ENCODE results near the gene HUS1B. TPM values are rescaled to one million over a fixed set of nuclear protein-coding genes. Genes with fewer than 3 reads are reported as not detected.

HUS1B gene
- total RNA-seq, 1 experiment from 2014 or later: 1.1 TPM

DNA sequence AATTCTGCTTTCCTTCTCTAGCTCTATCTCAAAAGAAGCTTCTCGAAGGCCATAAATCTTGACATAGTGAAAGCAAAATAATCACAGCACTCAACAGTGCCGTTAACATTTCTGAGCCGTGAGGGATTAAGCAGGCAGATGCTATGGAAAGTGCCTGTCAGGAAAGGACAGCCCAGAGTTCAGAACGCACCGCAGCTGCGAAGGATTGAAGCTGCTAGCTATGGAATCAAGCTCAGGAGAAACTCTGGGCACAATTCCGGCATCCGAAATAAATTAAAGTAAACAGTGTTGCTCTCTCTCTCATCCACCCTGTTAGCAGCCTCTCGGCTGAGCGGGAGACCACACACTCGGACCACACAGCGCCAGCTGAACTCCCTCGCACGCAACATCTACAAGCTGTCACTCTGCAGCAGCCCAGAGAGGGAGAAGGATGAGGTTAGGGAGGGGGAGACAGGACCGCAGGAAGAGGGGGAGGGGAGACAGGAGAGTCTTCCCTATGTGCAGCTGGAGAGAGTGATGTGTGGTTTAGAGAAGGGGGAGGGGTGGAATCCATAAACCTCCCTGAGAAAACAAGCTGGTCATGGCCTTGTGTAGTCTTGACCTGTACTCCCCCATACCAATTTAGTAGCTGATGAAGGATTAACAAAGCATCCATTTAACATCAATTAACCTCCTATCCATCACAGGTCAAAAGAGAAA, 27.0 kb upstream of the HUS1B start (continued):
- TF ChIP-seq, protein P1, sequence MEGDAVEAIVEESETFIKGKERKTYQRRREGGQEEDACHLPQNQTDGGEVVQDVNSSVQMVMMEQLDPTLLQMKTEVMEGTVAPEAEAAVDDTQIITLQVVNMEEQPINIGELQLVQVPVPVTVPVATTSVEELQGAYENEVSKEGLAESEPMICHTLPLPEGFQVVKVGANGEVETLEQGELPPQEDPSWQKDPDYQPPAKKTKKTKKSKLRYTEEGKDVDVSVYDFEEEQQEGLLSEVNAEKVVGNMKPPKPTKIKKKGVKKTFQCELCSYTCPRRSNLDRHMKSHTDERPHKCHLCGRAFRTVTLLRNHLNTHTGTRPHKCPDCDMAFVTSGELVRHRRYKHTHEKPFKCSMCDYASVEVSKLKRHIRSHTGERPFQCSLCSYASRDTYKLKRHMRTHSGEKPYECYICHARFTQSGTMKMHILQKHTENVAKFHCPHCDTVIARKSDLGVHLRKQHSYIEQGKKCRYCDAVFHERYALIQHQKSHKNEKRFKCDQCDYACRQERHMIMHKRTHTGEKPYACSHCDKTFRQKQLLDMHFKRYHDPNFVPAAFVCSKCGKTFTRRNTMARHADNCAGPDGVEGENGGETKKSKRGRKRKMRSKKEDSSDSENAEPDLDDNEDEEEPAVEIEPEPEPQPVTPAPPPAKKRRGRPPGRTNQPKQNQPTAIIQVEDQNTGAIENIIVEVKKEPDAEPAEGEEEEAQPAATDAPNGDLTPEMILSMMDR (IDR thresholded peaks at IDR 0.05): no peak
- TF ChIP-seq TEAD1 (CRISPR knock-in tag; IDR thresholded peaks at IDR 0.05): 0 out of 2 replicates have a peak, but pooled peaks have one; percentile 70
- no peak for TF ChIP-seq IRF2 (CRISPR knock-in tag; IDR thresholded peaks at IDR 0.05; ENCODE audit: borderline replicate concordance, low read depth)
- TF ChIP-seq HMGA2 (CRISPR knock-in tag; IDR thresholded peaks at IDR 0.05): no peak
- TF ChIP-seq, protein P2, sequence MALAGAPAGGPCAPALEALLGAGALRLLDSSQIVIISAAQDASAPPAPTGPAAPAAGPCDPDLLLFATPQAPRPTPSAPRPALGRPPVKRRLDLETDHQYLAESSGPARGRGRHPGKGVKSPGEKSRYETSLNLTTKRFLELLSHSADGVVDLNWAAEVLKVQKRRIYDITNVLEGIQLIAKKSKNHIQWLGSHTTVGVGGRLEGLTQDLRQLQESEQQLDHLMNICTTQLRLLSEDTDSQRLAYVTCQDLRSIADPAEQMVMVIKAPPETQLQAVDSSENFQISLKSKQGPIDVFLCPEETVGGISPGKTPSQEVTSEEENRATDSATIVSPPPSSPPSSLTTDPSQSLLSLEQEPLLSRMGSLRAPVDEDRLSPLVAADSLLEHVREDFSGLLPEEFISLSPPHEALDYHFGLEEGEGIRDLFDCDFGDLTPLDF (CRISPR knock-in tag; IDR thresholded peaks at IDR 0.05): no peak
- no peak for TF ChIP-seq GTF2I (CRISPR knock-in tag; conservative IDR thresholded peaks at IDR 0.05)
- TF ChIP-seq NR2C2 (CRISPR knock-in tag; IDR thresholded peaks at IDR 0.05): no peak
- TF ChIP-seq, protein P3, sequence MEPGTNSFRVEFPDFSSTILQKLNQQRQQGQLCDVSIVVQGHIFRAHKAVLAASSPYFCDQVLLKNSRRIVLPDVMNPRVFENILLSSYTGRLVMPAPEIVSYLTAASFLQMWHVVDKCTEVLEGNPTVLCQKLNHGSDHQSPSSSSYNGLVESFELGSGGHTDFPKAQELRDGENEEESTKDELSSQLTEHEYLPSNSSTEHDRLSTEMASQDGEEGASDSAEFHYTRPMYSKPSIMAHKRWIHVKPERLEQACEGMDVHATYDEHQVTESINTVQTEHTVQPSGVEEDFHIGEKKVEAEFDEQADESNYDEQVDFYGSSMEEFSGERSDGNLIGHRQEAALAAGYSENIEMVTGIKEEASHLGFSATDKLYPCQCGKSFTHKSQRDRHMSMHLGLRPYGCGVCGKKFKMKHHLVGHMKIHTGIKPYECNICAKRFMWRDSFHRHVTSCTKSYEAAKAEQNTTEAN (CRISPR knock-in tag; IDR thresholded peaks at IDR 0.05): no peak
- no peak for TF ChIP-seq RORB (CRISPR knock-in tag; IDR thresholded peaks at IDR 0.05)
- peak; percentile 50; the same call in 1 of the 2 replicates for TF ChIP-seq FOXP1 (CRISPR knock-in tag; IDR thresholded peaks at IDR 0.05; ENCODE audit: borderline replicate concordance)
- no peak for TF ChIP-seq ZNF232 (CRISPR knock-in tag; IDR thresholded peaks at IDR 0.05)
- no peak for TF ChIP-seq ELF4 (CRISPR knock-in tag; IDR thresholded peaks at IDR 0.05; ENCODE audit: low read depth)
- TF ChIP-seq ETV6 (CRISPR knock-in tag; IDR thresholded peaks at IDR 0.05): peak; percentile 76
- TF ChIP-seq ZBTB21 (CRISPR knock-in tag; IDR thresholded peaks at IDR 0.05; ENCODE audit: borderline replicate concordance): no peak
- TF ChIP-seq, protein P4, sequence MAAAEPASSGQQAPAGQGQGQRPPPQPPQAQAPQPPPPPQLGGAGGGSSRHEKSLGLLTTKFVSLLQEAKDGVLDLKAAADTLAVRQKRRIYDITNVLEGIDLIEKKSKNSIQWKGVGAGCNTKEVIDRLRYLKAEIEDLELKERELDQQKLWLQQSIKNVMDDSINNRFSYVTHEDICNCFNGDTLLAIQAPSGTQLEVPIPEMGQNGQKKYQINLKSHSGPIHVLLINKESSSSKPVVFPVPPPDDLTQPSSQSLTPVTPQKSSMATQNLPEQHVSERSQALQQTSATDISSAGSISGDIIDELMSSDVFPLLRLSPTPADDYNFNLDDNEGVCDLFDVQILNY (CRISPR knock-in tag; IDR thresholded peaks at IDR 0.05): no peak
- TF ChIP-seq SMAD4 (CRISPR knock-in tag; IDR thresholded peaks at IDR 0.05): no peak
- no peak for TF ChIP-seq TEAD4 (CRISPR knock-in tag; IDR thresholded peaks at IDR 0.05)
- no peak for TF ChIP-seq ATF1 (CRISPR knock-in tag; IDR thresholded peaks at IDR 0.05)
- no peak for TF ChIP-seq OVOL2 (CRISPR knock-in tag; IDR thresholded peaks at IDR 0.05; ENCODE audit: borderline replicate concordance)
- TF ChIP-seq RELA (CRISPR knock-in tag; IDR thresholded peaks at IDR 0.05; ENCODE audit: borderline replicate concordance): no peak
- TF ChIP-seq, protein P5, sequence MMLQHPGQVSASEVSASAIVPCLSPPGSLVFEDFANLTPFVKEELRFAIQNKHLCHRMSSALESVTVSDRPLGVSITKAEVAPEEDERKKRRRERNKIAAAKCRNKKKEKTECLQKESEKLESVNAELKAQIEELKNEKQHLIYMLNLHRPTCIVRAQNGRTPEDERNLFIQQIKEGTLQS (CRISPR knock-in tag; conservative IDR thresholded peaks at IDR 0.05): no peak
- TF ChIP-seq, protein P6, sequence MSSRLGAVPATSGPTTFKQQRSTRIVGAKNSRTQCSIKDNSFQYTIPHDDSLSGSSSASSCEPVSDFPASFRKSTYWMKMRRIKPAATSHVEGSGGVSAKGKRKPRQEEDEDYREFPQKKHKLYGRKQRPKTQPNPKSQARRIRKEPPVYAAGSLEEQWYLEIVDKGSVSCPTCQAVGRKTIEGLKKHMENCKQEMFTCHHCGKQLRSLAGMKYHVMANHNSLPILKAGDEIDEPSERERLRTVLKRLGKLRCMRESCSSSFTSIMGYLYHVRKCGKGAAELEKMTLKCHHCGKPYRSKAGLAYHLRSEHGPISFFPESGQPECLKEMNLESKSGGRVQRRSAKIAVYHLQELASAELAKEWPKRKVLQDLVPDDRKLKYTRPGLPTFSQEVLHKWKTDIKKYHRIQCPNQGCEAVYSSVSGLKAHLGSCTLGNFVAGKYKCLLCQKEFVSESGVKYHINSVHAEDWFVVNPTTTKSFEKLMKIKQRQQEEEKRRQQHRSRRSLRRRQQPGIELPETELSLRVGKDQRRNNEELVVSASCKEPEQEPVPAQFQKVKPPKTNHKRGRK (CRISPR knock-in tag; IDR thresholded peaks at IDR 0.05; ENCODE audit: borderline replicate concordance): no peak
- TF ChIP-seq, protein P7, sequence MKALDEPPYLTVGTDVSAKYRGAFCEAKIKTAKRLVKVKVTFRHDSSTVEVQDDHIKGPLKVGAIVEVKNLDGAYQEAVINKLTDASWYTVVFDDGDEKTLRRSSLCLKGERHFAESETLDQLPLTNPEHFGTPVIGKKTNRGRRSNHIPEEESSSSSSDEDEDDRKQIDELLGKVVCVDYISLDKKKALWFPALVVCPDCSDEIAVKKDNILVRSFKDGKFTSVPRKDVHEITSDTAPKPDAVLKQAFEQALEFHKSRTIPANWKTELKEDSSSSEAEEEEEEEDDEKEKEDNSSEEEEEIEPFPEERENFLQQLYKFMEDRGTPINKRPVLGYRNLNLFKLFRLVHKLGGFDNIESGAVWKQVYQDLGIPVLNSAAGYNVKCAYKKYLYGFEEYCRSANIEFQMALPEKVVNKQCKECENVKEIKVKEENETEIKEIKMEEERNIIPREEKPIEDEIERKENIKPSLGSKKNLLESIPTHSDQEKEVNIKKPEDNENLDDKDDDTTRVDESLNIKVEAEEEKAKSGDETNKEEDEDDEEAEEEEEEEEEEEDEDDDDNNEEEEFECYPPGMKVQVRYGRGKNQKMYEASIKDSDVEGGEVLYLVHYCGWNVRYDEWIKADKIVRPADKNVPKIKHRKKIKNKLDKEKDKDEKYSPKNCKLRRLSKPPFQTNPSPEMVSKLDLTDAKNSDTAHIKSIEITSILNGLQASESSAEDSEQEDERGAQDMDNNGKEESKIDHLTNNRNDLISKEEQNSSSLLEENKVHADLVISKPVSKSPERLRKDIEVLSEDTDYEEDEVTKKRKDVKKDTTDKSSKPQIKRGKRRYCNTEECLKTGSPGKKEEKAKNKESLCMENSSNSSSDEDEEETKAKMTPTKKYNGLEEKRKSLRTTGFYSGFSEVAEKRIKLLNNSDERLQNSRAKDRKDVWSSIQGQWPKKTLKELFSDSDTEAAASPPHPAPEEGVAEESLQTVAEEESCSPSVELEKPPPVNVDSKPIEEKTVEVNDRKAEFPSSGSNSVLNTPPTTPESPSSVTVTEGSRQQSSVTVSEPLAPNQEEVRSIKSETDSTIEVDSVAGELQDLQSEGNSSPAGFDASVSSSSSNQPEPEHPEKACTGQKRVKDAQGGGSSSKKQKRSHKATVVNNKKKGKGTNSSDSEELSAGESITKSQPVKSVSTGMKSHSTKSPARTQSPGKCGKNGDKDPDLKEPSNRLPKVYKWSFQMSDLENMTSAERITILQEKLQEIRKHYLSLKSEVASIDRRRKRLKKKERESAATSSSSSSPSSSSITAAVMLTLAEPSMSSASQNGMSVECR (CRISPR knock-in tag; IDR thresholded peaks at IDR 0.05; ENCODE audit: borderline replicate concordance): no peak; the same call in 1 of the 2 replicates
- TF ChIP-seq, protein P8, sequence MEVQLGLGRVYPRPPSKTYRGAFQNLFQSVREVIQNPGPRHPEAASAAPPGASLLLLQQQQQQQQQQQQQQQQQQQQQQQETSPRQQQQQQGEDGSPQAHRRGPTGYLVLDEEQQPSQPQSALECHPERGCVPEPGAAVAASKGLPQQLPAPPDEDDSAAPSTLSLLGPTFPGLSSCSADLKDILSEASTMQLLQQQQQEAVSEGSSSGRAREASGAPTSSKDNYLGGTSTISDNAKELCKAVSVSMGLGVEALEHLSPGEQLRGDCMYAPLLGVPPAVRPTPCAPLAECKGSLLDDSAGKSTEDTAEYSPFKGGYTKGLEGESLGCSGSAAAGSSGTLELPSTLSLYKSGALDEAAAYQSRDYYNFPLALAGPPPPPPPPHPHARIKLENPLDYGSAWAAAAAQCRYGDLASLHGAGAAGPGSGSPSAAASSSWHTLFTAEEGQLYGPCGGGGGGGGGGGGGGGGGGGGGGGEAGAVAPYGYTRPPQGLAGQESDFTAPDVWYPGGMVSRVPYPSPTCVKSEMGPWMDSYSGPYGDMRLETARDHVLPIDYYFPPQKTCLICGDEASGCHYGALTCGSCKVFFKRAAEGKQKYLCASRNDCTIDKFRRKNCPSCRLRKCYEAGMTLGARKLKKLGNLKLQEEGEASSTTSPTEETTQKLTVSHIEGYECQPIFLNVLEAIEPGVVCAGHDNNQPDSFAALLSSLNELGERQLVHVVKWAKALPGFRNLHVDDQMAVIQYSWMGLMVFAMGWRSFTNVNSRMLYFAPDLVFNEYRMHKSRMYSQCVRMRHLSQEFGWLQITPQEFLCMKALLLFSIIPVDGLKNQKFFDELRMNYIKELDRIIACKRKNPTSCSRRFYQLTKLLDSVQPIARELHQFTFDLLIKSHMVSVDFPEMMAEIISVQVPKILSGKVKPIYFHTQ (CRISPR knock-in tag; IDR thresholded peaks at IDR 0.05): no peak
- TF ChIP-seq GABPB1 (CRISPR knock-in tag; IDR thresholded peaks at IDR 0.05): no peak
- no peak for TF ChIP-seq PRRX2 (CRISPR knock-in tag; IDR thresholded peaks at IDR 0.05)
